ENCODE data around the gene TMEM30B.

TMEM30B gene

DNA sequence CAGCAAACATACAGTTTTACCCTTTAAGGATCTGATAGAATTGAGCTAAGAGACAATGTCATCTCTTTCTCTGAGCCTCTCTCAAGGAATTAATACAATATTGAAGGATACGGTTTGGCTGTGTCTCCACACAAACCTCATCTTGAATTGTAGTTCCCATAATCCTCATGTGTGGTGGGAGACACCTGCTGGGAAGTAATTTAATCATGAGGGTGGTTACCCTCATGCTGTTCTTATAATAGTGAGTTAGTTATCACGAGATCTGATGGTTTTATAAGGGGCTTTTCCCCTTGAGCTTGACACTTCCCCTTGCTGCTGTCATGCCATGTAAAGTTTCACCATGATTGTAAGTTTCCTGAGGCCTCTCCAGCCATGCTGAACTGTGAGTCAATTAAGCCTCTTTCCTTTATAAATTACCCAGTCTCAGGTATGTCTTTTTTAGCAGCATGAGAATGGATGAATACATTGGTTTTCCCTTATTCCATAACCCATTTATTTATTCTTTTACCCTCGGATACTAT, 47.6 kb downstream of the TMEM30B start:
- no peak for DNase-seq (ENCODE audit: low spot score)

DNA sequence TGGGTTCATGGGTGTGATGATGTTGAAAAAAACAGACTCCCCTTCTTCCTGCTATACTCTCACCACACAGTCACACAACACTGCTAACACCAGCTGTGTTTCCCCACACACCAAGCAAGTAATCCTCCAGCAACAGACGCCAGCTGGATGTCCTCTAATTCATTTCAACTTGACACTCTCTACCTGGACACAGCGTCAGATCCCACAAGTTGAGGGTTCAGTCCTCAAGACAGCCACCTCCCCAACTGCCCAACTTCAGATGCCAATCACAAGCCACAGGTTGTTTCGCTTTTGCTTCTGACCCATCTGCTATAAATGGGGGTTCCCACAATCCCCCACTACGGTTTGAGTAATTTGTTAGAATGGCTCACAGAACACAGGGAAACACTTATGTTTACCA, 49.3 kb downstream of the TMEM30B start:
- no peak for DNase-seq (ENCODE audit: low spot score)

DNA sequence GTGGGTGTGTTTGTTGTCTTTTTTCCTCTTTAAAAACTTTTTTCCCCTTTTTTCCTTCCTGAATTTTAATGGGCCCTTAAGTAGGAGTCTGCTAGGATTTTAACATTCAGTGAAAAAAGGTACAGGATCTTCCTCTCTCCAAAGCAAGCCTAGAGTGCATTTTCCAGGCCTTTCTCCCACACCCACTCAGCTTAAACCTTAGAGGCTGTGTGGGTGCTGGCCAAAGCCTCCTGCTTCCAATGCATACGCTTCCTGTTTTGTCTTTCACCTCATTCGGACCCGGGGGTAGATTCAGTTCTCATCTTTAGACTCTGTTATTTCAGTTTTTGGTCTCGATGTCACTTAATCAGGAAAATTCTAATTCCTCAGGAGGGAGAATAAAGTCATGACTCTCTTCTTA, 51.2 kb downstream of the TMEM30B start:
- DNase-seq (ENCODE audit: low spot score): no peak

DNA sequence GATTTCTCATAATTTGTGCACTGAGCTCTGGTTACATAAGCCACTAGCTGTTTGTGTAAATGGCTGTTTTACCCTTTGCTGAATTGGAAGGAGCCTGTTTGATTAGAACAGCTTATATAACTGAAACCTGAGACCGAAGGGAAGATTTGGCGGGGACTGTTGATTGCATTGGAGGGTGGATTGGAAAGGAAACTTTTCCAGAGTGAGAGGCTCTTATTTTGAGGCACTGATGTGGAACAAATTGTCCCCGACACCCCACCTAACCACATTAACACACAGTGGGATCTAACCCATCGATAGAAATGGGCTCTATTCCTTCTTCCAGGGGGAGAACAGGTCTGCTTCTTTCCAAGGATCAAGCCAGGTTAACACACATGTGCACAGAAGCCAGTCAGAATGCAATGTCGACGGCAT, 51.7 kb downstream of the TMEM30B start:
- peak; percentile 19 for DNase-seq (ENCODE audit: low spot score)

DNA sequence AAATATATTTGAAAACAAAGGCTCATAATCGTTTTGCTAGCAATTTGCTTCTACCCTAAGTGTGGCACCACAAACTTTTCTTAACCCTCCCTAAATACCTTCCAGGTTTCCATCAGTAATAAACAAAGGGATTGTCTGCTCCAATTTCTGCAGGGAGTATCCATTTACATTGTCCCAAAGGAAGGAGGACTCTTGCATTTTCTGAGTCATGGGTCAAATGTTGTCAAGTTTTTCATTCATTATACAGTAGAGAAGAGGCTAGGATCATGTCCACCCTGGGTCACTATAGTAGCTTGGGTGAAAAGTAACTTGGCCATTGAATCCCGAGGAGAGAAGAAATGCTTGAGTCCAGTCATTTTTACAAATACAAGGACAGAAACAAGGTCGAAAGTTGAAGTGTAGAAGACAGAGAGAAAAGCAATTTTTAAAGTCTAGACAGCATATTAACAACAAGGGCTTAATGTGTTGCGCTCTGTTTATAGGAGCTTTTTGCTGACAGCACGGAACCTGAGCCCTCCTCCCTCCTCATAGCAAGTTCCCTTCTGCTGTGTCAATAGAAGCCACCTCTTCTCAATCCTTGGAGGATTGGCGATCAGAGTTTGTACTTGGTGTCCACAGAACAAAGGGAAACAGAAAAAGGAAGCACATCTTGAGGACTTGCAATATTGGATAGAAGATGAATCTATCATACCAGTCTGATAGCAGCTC, 53.1 kb downstream of the TMEM30B start:
- DNase-seq (ENCODE audit: low spot score): no peak

Data from iPS-NIHi11 (cell line).